NCI-H446 (cell line): ENCODE measurements around the gene MEGF6.

Source experiments
- DNase-seq, 2 experiments: peaks; one replicate each; lab custom pipeline; 2025; lab: John Stamatoyannopoulos, UW

MEGF6 gene

GRCh38 chr1:3441880-3442279, 169.4 kb downstream of the MEGF6 start:
- DNase-seq: no peak

GRCh38 chr1:3441410-3441847, 169.9 kb downstream of the MEGF6 start:
- DNase-seq: no peak

GRCh38 chr1:3440711-3441409, 170.4 kb downstream of the MEGF6 start:
- no peak for DNase-seq

- no peak for DNase-seq
Observed at GRCh38 chr1:3440300-3440681, 171.0 kb downstream of the MEGF6 start.
